Fibroblast of peridontal ligament (primary cell): ENCODE measurements around the gene CHMP3.
"Not testable (repeated sequence)": the region's sequence is repeated elsewhere in the genome, so short reads cannot be mapped to it uniquely, and the experiment has no call there.

ENCODE experiments used
- DNase-seq: peaks from one replicate; pipeline ENCODE4 v3.0.0-alpha.2; 2010; ENCODE audit errors: extremely low read depth

Gene CHMP3

GRCh38 chr2:86562922-86563649 lies at the start of gene CHMP3:
TSS of gene CHMP3 (minus strand) at chr2:86563443. CDS start at chr2:86563348, 95 bp downstream.
- DNase-seq, result peak; percentile 97

- DNase-seq, result no peak
Observed at GRCh38 chr2:86610871-86611270, 47.6 kb upstream of the CHMP3 start.

GRCh38 chr2:86608832-86609410 lies 45.7 kb upstream of the CHMP3 start:
- DNase-seq, result no peak

- no peak for DNase-seq
Observed at GRCh38 chr2:86603905-86604304, 40.7 kb upstream of the CHMP3 start.

GRCh38 chr2:86598966-86599365 lies 35.7 kb upstream of the CHMP3 start:
- no peak for DNase-seq

- no peak for DNase-seq
Observed at GRCh38 chr2:86596118-86596517, 32.9 kb upstream of the CHMP3 start.

- no peak for DNase-seq
Observed at GRCh38 chr2:86593266-86593665, 30.0 kb upstream of the CHMP3 start.

GRCh38 chr2:86592547-86593230 lies 29.4 kb upstream of the CHMP3 start:
- no peak for DNase-seq

GRCh38 chr2:86589701-86590100 lies 26.5 kb upstream of the CHMP3 start:
- not testable (repeated sequence) for DNase-seq

GRCh38 chr2:86584151-86584913 lies 21.1 kb upstream of the CHMP3 start:
- no peak for DNase-seq

- DNase-seq, result no peak
Observed at GRCh38 chr2:86580560-86580959, 17.3 kb upstream of the CHMP3 start.

GRCh38 chr2:86577817-86578456 lies 14.7 kb upstream of the CHMP3 start:
- no peak for DNase-seq

- DNase-seq, result no peak
Observed at GRCh38 chr2:86570059-86570458, 6.8 kb upstream of the CHMP3 start.

GRCh38 chr2:86566821-86567190 lies 3.6 kb upstream of the CHMP3 start:
- DNase-seq, result no peak

GRCh38 chr2:86566158-86566820 lies 3.0 kb upstream of the CHMP3 start:
- DNase-seq, result no peak

GRCh38 chr2:86563650-86564061 lies 413 bp upstream of the CHMP3 start:
- DNase-seq, result no peak

- no peak for DNase-seq
Observed at GRCh38 chr2:86562485-86562921, 740 bp downstream of the CHMP3 start.

GRCh38 chr2:86557836-86558235 lies 5.4 kb downstream of the CHMP3 start:
- peak; percentile 6 for DNase-seq

- no peak for DNase-seq
Observed at GRCh38 chr2:86556508-86556907, 6.7 kb downstream of the CHMP3 start.

- DNase-seq, result no peak
Observed at GRCh38 chr2:86552889-86553288, 10.4 kb downstream of the CHMP3 start.
